SH-SY5Y (cell line): ENCODE measurements around the gene MAML1.

Experiments
- GATA2 ChIP-seq: IDR thresholded peaks from 2 replicates; pipeline ENCODE4 v1.6.1; 2011; ENCODE audit warnings: mild to moderate bottlenecking, low read depth, low read length
- GATA3 ChIP-seq: IDR thresholded peaks from 2 replicates; pipeline ENCODE4 v1.6.1; 2011; ENCODE audit warnings: low read depth, mild to moderate bottlenecking, low read length, moderate library complexity

- TF ChIP-seq GATA2, result no peak
- no peak for TF ChIP-seq GATA3
Observed at GRCh38 chr5:179821298-179822058, 88.9 kb downstream of the MAML1 start.
